COR-L47 (cell line): ENCODE data around the gene ZNF275.
"Not testable (repeated sequence)": the region's sequence is repeated elsewhere in the genome, so short reads cannot be mapped to it uniquely, and the experiment has no call there.

Source experiments
- DNase-seq: peaks from one replicate; lab custom pipeline; 2025; lab: John Stamatoyannopoulos, UW

Gene ZNF275

GRCh38 chrX:153333821-153334653, at the start of gene ZNF275:
TSS of gene ZNF275 (plus strand) at chrX:153334153. CDS start at chrX:153336680, 2,527 bp downstream.
- peak; percentile 66 for DNase-seq

GRCh38 chrX:153285678-153286077, 48.3 kb upstream of the ZNF275 start:
- DNase-seq, result not testable (repeated sequence)

- DNase-seq, result not testable (repeated sequence)
These were observed 45.1 kb upstream of the ZNF275 start for GRCh38 chrX:153288807-153289206.

- DNase-seq, result not testable (repeated sequence)
These were observed 40.4 kb upstream of the ZNF275 start for GRCh38 chrX:153293485-153294071.

GRCh38 chrX:153297376-153297775, 36.6 kb upstream of the ZNF275 start:
- DNase-seq, result no peak

GRCh38 chrX:153299855-153300254, 34.1 kb upstream of the ZNF275 start:
- DNase-seq, result no peak

GRCh38 chrX:153301746-153302145, 32.2 kb upstream of the ZNF275 start:
- DNase-seq, result no peak

- no peak for DNase-seq
These were observed 31.2 kb upstream of the ZNF275 start for GRCh38 chrX:153302796-153303195.

GRCh38 chrX:153303276-153304262, 30.4 kb upstream of the ZNF275 start:
- no peak for DNase-seq

- no peak for DNase-seq
These were observed 28.8 kb upstream of the ZNF275 start for GRCh38 chrX:153304988-153305736.

- no peak for DNase-seq
These were observed 28.0 kb upstream of the ZNF275 start for GRCh38 chrX:153305972-153306371.

- no peak for DNase-seq
These were observed 27.3 kb upstream of the ZNF275 start for GRCh38 chrX:153306527-153307115.

- no peak for DNase-seq
These were observed 26.4 kb upstream of the ZNF275 start for GRCh38 chrX:153307276-153308178.

GRCh38 chrX:153310901-153311300, 23.1 kb upstream of the ZNF275 start:
- DNase-seq, result no peak

GRCh38 chrX:153312041-153312440, 21.9 kb upstream of the ZNF275 start:
- DNase-seq, result no peak

GRCh38 chrX:153312842-153313241, 21.1 kb upstream of the ZNF275 start:
- no peak for DNase-seq

- no peak for DNase-seq
These were observed 16.6 kb upstream of the ZNF275 start for GRCh38 chrX:153317306-153317705.

- no peak for DNase-seq
These were observed 15.8 kb upstream of the ZNF275 start for GRCh38 chrX:153317996-153318722.

- DNase-seq, result no peak
These were observed 15.1 kb upstream of the ZNF275 start for GRCh38 chrX:153318811-153319210.
